Muscle of leg (tissue), 11 donors: ENCODE results near the gene LILRA1. TPM values are rescaled to one million over a fixed set of nuclear protein-coding genes. Genes with fewer than 3 reads are reported as not detected.

Experiments
- DNase-seq: peaks from one replicate; pipeline ENCODE4 v3.0.0; 2013
- H3K27ac ChIP-seq: one replicate; pipeline ENCODE4 v1.5.1; 2013; ENCODE audit warnings: mild to moderate bottlenecking, low read length, control low read depth
- H3K27me3 ChIP-seq: one replicate; pipeline ENCODE4 v1.6.1; 2013; ENCODE audit warnings: low read length; ENCODE audit not compliant: control insufficient read depth, insufficient read depth
- H3K36me3 ChIP-seq: one replicate; pipeline ENCODE4 v1.6.1; 2013; ENCODE audit warnings: low read length; ENCODE audit not compliant: control insufficient read depth, insufficient read depth
- H3K4me1 ChIP-seq: one replicate; pipeline ENCODE4 v1.6.1; 2013; ENCODE audit warnings: low read length; ENCODE audit not compliant: control insufficient read depth, insufficient read depth
- H3K4me3 ChIP-seq: one replicate; pipeline ENCODE4 v1.5.1; 2013; ENCODE audit warnings: low read length, control low read depth
- H3K9me3 ChIP-seq: replicated peaks from 2 replicates; pipeline ENCODE4 v1.6.1; 2013; ENCODE audit warnings: low read depth, low read length; ENCODE audit not compliant: control insufficient read depth
- WGBS: methylation state at CpG from one replicate; pipeline ENCODE4 v1.1.5; 2013; ENCODE audit warnings: missing lambda C conversion rate; ENCODE audit not compliant: insufficient coverage; 5-methylcytosine and 5-hydroxymethylcytosine counted together
- polyA plus RNA-seq, 8 donors: library from polyadenylated mRNA; unstranded; fragments of 120-200 nt; gene quantifications; one replicate each; pipeline versions ENCODE4 v1.2.1 to v1.2.3, GENCODE V29; 2013; ENCODE audit warnings: inconsistent platforms in 1 of 8, low replicate concordance in 1 of 8; ENCODE audit not compliant: insufficient read length in 8 of 8, insufficient read depth in 1 of 8
- total RNA-seq: library from RNA; stranded (reverse); fragments of 120-200 nt; gene quantifications from one replicate; pipeline ENCODE4 v1.2.4, GENCODE V29; 2013

The LILRA1 gene
- total and polyA plus RNA-seq, 9 donors = 0.30 to 0.73 (median 0.41) TPM

DNA sequence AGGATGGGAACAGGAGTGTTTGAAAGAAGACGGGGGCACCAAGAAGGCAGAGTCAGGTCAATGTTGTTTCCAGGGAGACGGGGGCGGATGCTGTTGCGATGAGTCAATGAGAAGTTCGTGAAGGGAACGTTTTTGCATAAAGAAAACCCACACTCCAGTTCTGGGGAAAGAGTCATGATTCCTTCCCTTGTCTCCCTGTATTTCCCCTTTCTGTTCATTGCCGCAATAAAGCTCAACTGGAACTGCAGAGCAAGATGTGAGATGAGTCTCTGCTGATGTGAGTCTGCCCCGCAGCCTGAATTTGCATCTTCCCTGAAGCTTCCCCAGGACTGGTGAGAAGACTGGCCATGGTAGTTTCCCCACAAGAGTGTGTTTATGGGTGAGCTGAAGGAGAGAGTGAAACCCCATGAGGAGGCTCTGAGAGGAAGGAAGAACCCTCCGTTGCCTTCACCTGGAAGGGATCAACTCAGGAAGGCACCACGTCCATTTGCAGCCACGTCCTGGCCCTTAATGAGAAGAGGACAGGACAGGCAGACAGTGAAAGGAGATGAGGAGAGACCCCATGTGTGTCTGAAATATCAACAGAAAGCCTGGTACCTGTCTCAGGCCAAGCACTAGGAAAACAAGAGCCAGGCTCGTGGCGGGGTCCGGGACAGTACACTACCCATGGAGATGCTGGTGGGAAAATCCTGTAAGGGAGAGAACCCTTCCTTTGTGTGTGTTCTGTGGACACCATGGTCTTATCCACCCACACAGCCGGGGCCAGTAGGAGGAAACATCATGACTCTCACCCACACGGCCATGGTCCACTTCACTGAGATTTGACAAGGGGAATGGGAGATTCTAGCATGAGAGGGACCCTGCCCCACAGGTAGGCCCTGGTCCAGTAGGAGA lies 13.7 kb downstream of the LILRA1 start:
- peak; percentile 13 for DNase-seq
- 69% methylated on average over 7 of the region's 16 CpGs for WGBS
- Histone ChIP-seq H3K9me3 (peaks cover 19% of the 10 kb centered on the region), H3K4me1 (no peaks in the 10 kb centered on the region), H3K27ac (no peak overlapping the region), H3K36me3 (no peaks in the 10 kb centered on the region), H3K4me3 (no peak overlapping the region), H3K27me3 (no peaks in the 10 kb centered on the region)

DNA sequence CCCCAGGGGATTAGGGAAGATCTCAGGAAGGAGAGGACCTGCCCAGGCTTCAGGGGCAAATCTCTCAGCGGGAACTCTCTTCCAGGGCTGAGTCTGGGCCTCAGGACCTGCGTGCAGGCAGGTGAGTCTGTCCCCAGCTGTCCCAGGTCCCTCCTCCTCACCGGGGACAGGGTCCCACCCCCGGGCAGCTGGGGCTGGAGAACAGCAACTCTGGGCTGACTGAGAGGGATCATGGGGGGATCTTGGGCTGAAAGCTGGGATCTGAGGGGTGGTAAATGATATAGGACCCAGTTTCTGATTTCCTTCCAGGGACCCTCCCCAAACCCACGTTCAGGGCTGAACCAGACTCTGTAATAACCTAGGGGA lies 14.3 kb downstream of the LILRA1 start:
- no peak overlapping the region for H3K27ac ChIP-seq
- WGBS = 80% methylated on average over 2 of the region's 5 CpGs

DNA sequence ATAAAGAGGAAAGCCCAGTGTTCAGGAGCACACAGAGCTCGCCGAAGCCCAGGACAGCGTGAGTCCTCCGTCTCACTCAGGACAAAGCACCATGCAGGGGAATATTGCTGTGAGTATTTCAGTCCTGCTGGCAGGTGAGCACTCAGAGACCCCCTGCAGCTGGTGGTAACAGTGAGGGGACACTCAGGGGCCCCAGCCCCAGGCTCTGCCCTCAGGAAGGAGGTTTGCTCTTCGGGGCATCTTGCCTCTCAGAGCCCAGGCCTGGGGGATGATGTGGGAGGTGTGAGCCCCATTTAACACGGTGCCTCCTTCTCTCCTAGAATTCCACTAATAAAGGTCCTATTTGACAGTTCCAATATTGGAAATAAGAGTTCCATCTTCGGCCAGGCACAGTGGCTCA lies 14.8 kb downstream of the LILRA1 start:
- H3K36me3 ChIP-seq = no peaks in the 10 kb centered on the region
- peaks cover 19% of the 10 kb centered on the region for H3K9me3 ChIP-seq
- no peak overlapping the region for H3K4me3 ChIP-seq
- no peak for DNase-seq
- 97% methylated on average over 4 of the region's 7 CpGs for WGBS
- H3K4me1 ChIP-seq = no peaks in the 10 kb centered on the region
- H3K27ac ChIP-seq = no peak overlapping the region
- H3K27me3 ChIP-seq = no peaks in the 10 kb centered on the region

More for the DNA sequence above, 14.3 kb downstream of the LILRA1 start:
- Histone ChIP-seq H3K36me3 (no peaks in the 10 kb centered on the region), H3K4me3 (no peak overlapping the region), H3K27me3 (no peaks in the 10 kb centered on the region), H3K4me1 (no peaks in the 10 kb centered on the region), H3K9me3 (peaks cover 19% of the 10 kb centered on the region)
- no peak for DNase-seq

DNA sequence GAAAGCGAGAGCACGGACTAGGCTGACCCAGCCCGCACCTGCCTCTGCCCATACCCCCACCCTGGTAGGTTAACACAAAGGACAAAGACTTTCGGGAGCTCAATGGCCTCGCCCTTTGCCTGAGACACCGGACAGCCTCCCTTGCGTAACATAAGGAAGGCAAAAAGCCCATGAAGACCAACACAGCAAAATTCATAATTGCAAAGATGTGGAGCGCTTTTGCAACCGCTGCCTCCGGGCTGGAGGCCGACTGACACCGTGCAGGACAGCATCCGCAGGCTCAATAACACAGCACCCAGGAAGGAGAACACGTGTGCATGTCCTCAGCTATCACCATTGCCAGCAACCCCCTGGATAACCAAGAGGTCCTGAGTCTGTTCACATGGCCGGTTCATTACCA lies 15.4 kb downstream of the LILRA1 start:
- Histone ChIP-seq H3K27me3 (no peaks in the 10 kb centered on the region), H3K9me3 (peaks cover 19% of the 10 kb centered on the region), H3K36me3 (no peaks in the 10 kb centered on the region), H3K4me3 (no peak overlapping the region), H3K4me1 (no peaks in the 10 kb centered on the region), H3K27ac (no peak overlapping the region)
- no peak for DNase-seq
- 88% methylated on average over 15 of the region's 15 CpGs for WGBS

DNA sequence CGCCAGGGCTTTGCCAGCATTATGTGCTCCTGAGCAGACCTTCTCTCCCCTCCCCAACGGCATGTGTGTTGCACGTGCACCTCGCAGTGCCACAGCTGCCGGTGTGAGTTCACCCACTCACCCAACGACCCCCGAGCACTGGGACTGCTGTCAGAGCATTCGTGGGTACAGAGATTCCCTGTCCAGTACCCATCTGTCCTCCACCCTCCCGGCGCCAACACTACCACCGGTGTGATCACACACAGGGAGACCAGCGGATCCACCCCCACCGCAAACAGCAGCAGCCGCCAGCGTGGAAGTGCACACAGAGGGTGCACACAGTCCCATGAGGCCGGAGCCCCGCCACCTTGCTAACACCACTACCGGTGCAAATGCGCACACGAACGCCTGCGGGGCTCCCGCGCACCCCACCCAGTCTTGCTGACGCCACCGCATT lies 15.9 kb downstream of the LILRA1 start:
- 89% methylated on average over 21 of the region's 26 CpGs for WGBS

DNA sequence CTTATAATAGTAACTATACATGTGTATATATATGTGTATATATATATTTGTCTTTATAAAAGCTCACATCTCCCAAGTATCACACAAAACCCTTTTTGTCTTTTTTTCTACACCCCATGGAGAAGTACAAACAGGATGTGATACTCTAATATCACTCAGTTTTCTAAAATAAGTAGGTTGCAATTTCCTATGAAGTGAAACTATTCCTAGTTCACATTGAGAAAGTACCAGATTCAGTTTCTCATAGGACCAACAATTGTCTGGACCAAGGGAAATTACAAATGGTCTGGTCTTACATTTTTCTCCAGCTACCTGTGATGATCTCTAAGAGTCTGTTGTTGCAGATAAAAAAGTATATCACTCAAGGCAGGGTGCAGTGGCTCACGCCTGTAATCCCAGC lies 19.0 kb downstream of the LILRA1 start:
- WGBS = 67% methylated on average over 1 of the region's 1 CpG
- Histone ChIP-seq H3K36me3 (no peaks in the 10 kb centered on the region), H3K27ac (no peak overlapping the region), H3K4me1 (no peaks in the 10 kb centered on the region), H3K9me3 (peaks cover 18% of the 10 kb centered on the region), H3K4me3 (no peak overlapping the region), H3K27me3 (no peaks in the 10 kb centered on the region)
- no peak for DNase-seq

More for the DNA sequence above, 15.9 kb downstream of the LILRA1 start:
- Histone ChIP-seq H3K4me3 (no peak overlapping the region), H3K4me1 (no peaks in the 10 kb centered on the region), H3K9me3 (peaks cover 19% of the 10 kb centered on the region), H3K27ac (no peak overlapping the region), H3K36me3 (no peaks in the 10 kb centered on the region), H3K27me3 (no peaks in the 10 kb centered on the region)
- no peak for DNase-seq

DNA sequence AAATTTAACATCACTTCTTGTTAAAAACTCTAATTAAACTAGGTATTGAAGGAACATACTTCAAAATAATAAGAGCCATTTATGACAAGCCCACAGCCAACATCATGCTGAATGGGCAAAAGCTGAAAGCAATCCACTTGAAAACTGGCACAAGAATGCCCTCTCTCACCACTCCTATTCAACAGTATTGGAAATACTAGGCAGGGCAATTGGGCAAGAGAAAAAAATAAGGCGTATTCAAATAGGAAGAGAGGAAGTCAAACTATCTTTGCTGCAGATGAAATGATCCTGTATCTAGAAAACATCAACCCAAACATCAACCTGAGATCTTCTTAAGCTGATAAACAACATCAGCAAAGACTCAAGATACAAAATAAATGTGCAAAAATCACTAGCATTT lies 21.3 kb downstream of the LILRA1 start:
- Histone ChIP-seq H3K9me3 (peaks cover 5% of the 10 kb centered on the region), H3K4me3 (no peak overlapping the region), H3K36me3 (no peaks in the 10 kb centered on the region)

DNA sequence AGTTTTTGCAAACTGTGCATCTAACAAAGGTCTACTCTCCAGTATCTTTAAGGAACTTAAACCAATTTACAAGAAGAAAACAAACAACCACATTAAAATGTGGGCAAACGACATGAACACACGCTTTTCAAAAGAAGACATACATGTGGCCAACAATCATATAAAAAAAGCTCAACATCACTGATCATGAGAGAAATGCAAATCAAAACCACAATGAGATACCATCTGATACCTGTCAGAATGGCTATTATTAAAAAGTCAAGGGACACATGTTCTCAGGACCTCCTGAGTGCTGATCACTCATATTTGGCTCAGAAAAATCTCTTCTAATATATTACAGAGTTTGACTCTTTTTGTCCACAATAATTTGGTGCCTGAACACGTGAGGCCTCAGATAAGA lies 22.6 kb downstream of the LILRA1 start:
- H3K9me3 ChIP-seq = peaks cover 5% of the 10 kb centered on the region
- WGBS = 51% methylated on average over 3 of the region's 3 CpGs
- no peak for DNase-seq
- no peak overlapping the region for H3K4me3 ChIP-seq
- H3K36me3 ChIP-seq = no peaks in the 10 kb centered on the region
- no peaks in the 10 kb centered on the region for H3K4me1 ChIP-seq
- no peak overlapping the region for H3K27ac ChIP-seq
- H3K27me3 ChIP-seq = no peaks in the 10 kb centered on the region

More for the DNA sequence above, 21.3 kb downstream of the LILRA1 start:
- no peaks in the 10 kb centered on the region for H3K4me1 ChIP-seq
- H3K27ac ChIP-seq = no peak overlapping the region
- no peak for DNase-seq
- H3K27me3 ChIP-seq = no peaks in the 10 kb centered on the region
- no CpG with 5 or more reads among the region's 1 CpG for WGBS

DNA sequence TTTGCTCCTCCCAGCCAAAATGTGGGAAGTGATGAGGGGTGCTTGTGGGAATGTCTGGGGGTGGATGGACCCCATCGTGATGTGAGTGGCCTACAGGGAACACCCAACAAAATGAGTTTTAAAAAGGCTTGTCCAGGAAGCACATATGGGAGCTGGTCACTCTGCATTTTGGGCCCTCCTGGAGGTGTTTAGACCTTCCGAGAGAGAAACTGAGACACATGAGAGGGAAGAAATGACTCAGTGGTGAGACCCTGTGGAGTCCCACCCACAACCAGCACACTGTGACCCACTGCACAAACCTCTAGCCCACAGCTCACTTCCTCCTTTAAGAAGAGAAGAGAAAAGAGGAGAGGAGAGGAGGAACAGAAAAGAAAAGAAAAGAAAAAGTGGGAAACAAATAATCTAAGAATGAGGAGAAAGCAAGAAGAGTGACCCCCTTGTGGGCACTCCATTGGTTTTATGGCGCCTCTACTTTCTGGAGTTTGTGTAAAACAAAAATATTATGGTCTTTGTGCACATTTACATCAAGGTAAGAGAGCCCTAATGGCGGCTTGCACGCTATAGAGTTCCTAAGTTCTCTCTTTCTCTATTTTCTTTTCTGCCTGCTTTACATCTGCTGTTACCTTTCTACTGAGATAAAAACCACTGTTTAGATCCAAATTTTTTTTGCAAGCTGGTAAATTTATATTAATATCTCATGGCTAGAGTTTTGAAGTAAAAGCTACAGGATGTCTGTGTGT lies 23.6 kb downstream of the LILRA1 start:
- no peak overlapping the region for H3K27ac ChIP-seq
- H3K36me3 ChIP-seq = no peaks in the 10 kb centered on the region
- peaks cover 2% of the 10 kb centered on the region for H3K9me3 ChIP-seq
- no peaks in the 10 kb centered on the region for H3K27me3 ChIP-seq
- WGBS = 42% methylated on average over 2 of the region's 5 CpGs
- no peak overlapping the region for H3K4me3 ChIP-seq
- DNase-seq = no peak
- no peaks in the 10 kb centered on the region for H3K4me1 ChIP-seq

DNA sequence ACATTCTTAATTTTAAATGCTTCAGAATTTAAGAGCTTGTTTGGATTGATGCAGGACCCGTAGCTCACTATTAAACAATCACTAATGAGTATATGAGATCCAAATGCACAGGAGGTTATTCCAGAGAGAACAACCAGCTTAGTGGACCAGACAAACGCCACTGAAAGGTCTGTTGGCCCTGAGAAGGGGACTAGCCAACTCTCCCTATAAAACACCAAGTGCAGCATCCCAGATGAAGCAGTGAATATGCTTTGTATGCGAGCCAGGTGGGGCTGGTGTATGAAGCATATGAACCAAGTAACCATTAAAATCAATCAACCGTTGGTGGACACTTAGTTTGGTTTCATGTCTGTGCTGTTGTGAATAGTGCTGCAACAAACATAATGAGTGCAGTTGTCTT lies 27.0 kb downstream of the LILRA1 start:
- H3K4me3 ChIP-seq = no peak overlapping the region
- H3K36me3 ChIP-seq = no peaks in the 10 kb centered on the region
- no peak overlapping the region for H3K27ac ChIP-seq
- H3K9me3 ChIP-seq = peaks cover 2% of the 10 kb centered on the region
- no CpG with 5 or more reads among the region's 4 CpGs for WGBS
- no peak for DNase-seq
- H3K27me3 ChIP-seq = no peaks in the 10 kb centered on the region
- H3K4me1 ChIP-seq = no peaks in the 10 kb centered on the region
